ENCODE results near the gene ZNRD2.

DNA sequence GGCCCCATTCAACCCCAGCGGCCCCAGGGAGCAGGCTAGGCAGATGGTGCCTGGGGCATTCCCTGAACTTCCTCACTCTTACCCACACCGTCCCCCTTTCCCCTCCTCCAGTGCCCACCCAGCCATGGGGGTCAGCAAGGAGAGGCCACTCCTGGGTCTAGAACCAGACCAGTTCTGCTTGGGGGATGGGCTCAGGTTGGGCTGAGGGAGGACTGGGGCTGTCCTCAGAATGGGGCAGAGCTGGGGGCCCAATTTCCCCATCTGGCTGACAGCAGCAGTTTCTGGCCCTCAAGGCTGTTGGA is 33.0 kb upstream of the ZNRD2 start:
- TF ChIP-seq, protein P1, sequence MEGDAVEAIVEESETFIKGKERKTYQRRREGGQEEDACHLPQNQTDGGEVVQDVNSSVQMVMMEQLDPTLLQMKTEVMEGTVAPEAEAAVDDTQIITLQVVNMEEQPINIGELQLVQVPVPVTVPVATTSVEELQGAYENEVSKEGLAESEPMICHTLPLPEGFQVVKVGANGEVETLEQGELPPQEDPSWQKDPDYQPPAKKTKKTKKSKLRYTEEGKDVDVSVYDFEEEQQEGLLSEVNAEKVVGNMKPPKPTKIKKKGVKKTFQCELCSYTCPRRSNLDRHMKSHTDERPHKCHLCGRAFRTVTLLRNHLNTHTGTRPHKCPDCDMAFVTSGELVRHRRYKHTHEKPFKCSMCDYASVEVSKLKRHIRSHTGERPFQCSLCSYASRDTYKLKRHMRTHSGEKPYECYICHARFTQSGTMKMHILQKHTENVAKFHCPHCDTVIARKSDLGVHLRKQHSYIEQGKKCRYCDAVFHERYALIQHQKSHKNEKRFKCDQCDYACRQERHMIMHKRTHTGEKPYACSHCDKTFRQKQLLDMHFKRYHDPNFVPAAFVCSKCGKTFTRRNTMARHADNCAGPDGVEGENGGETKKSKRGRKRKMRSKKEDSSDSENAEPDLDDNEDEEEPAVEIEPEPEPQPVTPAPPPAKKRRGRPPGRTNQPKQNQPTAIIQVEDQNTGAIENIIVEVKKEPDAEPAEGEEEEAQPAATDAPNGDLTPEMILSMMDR (IDR thresholded peaks at IDR 0.05; ENCODE audit: poor library complexity), result no peak
- no peak for TF ChIP-seq EZH2 (IDR thresholded peaks at IDR 0.05; ENCODE audit: borderline replicate concordance)
- TF ChIP-seq EZH2phosphoT487 (IDR thresholded peaks at IDR 0.05; ENCODE audit: low read depth, severe bottlenecking, unreplicated experiment), result no peak
